KMS-11 (cell line): Measurements from ENCODE around the gene AP1S3.
"Not testable (repeated sequence)": the region's sequence is repeated elsewhere in the genome, so short reads cannot be mapped to it uniquely, and the experiment has no call there.

ENCODE experiments used
- H2AFZ ChIP-seq: fragments of 200-600 bp; sonication (generic); 2 replicates; pipeline ENCODE4 v1.6.1; 2016; ENCODE audit warnings: antibody characterized with exemption, mixed run types, low read depth
- H3K27ac ChIP-seq: fragments of 200-600 bp; sonication (generic); 2 replicates; pipeline ENCODE4 v1.6.1; 2016; ENCODE audit warnings: mild to moderate bottlenecking, mixed run types
- H3K27me3 ChIP-seq: fragments of 200-600 bp; sonication (generic); 2 replicates; pipeline ENCODE4 v1.6.1; 2017; ENCODE audit warnings: mild to moderate bottlenecking, low read depth, mixed run types, moderate library complexity; ENCODE audit not compliant: insufficient read depth
- H3K36me3 ChIP-seq: fragments of 200-600 bp; sonication (generic); 2 replicates; pipeline ENCODE4 v1.6.1; 2017; ENCODE audit warnings: mild to moderate bottlenecking, mixed run types; ENCODE audit not compliant: insufficient read depth
- H3K4me1 ChIP-seq: fragments of 200-600 bp; sonication (generic); 2 replicates; pipeline ENCODE4 v1.6.1; 2016; ENCODE audit warnings: mild to moderate bottlenecking, low read depth, mixed run types; ENCODE audit not compliant: poor library complexity, severe bottlenecking
- H3K4me2 ChIP-seq: fragments of 200-600 bp; sonication (generic); 2 replicates; pipeline ENCODE4 v1.7.0; 2016; ENCODE audit warnings: mild to moderate bottlenecking, mixed run types
- H3K4me3 ChIP-seq: fragments of 200-600 bp; sonication (generic); IDR thresholded peaks from 2 replicates; pipeline ENCODE4 v1.6.1; 2017; ENCODE audit warnings: low read depth, low read length, mixed read lengths; ENCODE audit not compliant: insufficient read depth
- H3K79me2 ChIP-seq: fragments of 200-600 bp; sonication (generic); 2 replicates; pipeline ENCODE4 v1.6.1; 2016; ENCODE audit warnings: low read depth, mixed run types; ENCODE audit not compliant: insufficient read depth
- H3K9ac ChIP-seq: fragments of 200-600 bp; sonication (generic); 2 replicates; pipeline ENCODE4 v1.6.1; 2016; ENCODE audit warnings: mild to moderate bottlenecking, mixed run types
- H4K20me1 ChIP-seq: fragments of 200-600 bp; sonication (generic); 2 replicates; pipeline ENCODE4 v1.6.1; 2016; ENCODE audit warnings: mild to moderate bottlenecking, mixed run types; ENCODE audit not compliant: insufficient read depth
- TF ChIP-seq, protein P1 (sequence below): fragments of 200-600 bp; sonication (generic); conservative IDR thresholded peaks from 2 replicates; pipeline ENCODE4 v1.6.1; 2017; ENCODE audit warnings: low read depth, mild to moderate bottlenecking, antibody characterized with exemption, low read length, moderate library complexity, mixed read lengths

AP1S3 gene

DNA sequence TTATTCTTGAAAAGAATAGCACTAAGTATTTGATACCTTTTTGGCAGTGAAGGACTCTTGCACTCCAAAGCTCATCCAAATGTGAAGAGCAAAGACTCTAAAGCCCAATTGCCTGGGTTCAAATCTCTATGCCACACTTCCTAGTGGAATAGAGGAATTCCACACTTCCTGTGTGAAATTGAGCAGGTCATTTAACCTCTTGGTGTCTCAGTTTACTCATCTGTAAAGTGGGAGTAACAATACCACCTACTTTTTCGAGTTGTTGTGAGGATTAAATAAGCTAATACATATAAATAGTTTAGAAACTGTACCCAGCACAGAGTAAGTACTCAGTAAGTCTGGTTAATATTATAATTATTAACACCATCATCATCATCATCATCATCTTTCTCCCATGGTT lies 72.6 kb downstream of the AP1S3 start:
- no peak overlapping the region for H3K9ac ChIP-seq
- H3K4me2 ChIP-seq = no peak overlapping the region
- TF ChIP-seq, protein P1, sequence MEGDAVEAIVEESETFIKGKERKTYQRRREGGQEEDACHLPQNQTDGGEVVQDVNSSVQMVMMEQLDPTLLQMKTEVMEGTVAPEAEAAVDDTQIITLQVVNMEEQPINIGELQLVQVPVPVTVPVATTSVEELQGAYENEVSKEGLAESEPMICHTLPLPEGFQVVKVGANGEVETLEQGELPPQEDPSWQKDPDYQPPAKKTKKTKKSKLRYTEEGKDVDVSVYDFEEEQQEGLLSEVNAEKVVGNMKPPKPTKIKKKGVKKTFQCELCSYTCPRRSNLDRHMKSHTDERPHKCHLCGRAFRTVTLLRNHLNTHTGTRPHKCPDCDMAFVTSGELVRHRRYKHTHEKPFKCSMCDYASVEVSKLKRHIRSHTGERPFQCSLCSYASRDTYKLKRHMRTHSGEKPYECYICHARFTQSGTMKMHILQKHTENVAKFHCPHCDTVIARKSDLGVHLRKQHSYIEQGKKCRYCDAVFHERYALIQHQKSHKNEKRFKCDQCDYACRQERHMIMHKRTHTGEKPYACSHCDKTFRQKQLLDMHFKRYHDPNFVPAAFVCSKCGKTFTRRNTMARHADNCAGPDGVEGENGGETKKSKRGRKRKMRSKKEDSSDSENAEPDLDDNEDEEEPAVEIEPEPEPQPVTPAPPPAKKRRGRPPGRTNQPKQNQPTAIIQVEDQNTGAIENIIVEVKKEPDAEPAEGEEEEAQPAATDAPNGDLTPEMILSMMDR = no peak
- H3K4me1 ChIP-seq = peaks cover 34% of the 10 kb centered on the region
- H2AFZ ChIP-seq = no peak overlapping the region
- H3K79me2 ChIP-seq = no peaks in the 10 kb centered on the region
- no peaks in the 10 kb centered on the region for H3K36me3 ChIP-seq
- H3K27me3 ChIP-seq = no peaks in the 10 kb centered on the region
- no peak overlapping the region for H3K4me3 ChIP-seq
- H4K20me1 ChIP-seq = no peaks in the 10 kb centered on the region
- no peak overlapping the region for H3K27ac ChIP-seq

DNA sequence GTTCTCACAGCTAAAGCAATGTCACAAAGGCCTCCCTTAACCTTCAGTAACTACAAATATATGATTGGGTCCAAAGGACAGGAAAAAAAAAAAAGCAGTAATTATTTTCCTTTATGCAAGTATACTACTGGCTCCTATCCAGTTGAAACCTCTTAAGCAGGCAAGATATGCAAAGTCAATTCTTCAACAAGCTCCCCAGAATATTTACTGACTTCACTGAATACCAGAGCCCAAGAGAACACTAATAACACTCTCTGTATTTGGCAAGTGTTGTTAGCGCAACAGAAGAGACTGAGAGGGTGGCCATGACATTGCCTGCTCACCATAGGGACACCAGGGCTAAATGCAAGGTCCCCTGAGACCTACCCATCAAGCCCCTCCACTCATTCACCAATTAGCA lies 74.5 kb downstream of the AP1S3 start:
- Histone ChIP-seq H3K4me1 (peaks cover 36% of the 10 kb centered on the region), H3K27ac (no peak overlapping the region), H3K4me2 (no peak overlapping the region; the same call in 1 of the 2 replicates), H3K36me3 (no peaks in the 10 kb centered on the region), H3K4me3 (no peak overlapping the region), H2AFZ (no peak overlapping the region), H4K20me1 (no peaks in the 10 kb centered on the region), H3K9ac (no peak overlapping the region), H3K27me3 (no peaks in the 10 kb centered on the region), H3K79me2 (no peaks in the 10 kb centered on the region)
- TF ChIP-seq, protein P1 = no peak

DNA sequence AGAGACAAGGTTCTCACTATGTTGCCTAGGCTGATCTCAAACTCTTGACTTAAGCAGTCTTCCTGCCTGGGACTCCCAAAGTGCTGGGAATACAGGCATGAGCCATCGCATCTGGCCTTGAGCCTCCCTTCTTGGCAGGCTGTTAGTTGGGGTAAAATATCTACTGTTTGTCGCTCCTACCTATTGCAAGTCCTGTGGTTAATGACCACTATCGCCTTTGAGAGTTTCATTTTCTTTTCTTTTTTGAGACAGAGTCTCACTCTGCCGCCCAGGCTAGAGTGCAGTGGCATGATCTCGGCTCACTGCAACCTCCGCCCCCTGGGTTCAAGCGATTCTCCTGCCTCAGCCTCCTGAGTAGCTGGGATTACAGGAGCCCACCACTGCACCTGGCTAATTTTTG lies 75.6 kb downstream of the AP1S3 start:
- H2AFZ ChIP-seq, H3K27me3 ChIP-seq, H3K4me3 ChIP-seq, H3K36me3 ChIP-seq, H4K20me1 ChIP-seq, H3K9ac ChIP-seq, H3K79me2 ChIP-seq: not testable (repeated sequence)
- Histone ChIP-seq H3K27ac (peak overlapping the region; percentile 45), H3K4me2 (peak overlapping the region; percentile 28), H3K4me1 (peaks cover 36% of the 10 kb centered on the region)

DNA sequence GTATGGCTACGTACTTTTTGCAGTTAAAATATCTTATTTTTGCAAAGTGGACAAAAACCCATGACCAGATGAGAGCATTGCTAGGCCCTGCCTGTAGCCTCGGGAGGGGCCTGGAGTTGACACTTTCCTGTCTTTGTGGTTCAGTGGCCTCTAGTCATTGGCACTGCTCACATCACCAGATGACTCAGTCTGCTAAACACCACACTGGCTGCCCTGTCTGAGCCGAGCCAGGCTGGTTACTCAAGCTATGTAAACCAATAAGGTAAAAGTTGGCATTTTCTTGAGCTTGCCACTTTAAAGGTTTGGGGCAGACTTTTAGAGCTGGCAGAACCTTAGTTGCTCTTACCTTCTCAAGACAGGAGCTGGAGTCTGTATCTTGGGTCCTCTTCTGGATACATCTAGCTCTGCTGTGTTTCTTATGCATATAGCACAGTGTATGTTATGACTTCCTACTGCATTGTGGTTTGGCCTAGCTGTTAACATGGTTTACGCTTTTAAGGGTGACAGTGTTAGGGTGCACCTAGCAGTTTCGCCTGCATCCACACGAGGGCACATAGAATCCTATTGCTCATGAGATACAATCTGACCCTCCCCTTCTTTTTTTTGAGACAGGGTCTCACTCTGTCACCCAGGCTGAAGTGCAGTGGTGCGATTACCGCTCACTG lies 76.4 kb downstream of the AP1S3 start:
- peak overlapping the region; percentile 45 for H3K27ac ChIP-seq
- H3K36me3 ChIP-seq = no peaks in the 10 kb centered on the region
- peaks cover 36% of the 10 kb centered on the region for H3K4me1 ChIP-seq
- H3K9ac ChIP-seq = no peak overlapping the region
- H3K27me3 ChIP-seq = no peaks in the 10 kb centered on the region
- H2AFZ ChIP-seq = no peak overlapping the region
- no peak overlapping the region for H3K4me3 ChIP-seq
- no peaks in the 10 kb centered on the region for H3K79me2 ChIP-seq
- H4K20me1 ChIP-seq = no peaks in the 10 kb centered on the region
- TF ChIP-seq, protein P1 = no peak; the same call in 1 of the 2 replicates
- peak overlapping the region; percentile 28 for H3K4me2 ChIP-seq
